IPS-20b (cell line): ENCODE results near the gene TNIK.
"Not testable (repeated sequence)": the region's sequence is repeated elsewhere in the genome, so short reads cannot be mapped to it uniquely, and the experiment has no call there.

Source experiments
- H3K27ac ChIP-seq: one replicate; pipeline ENCODE4 v1.5.1; 2013; ENCODE audit warnings: low read length
- H3K27me3 ChIP-seq: 2 replicates; pipeline ENCODE4 v1.6.1; 2013; ENCODE audit warnings: mild to moderate bottlenecking, low read length, inconsistent platforms; ENCODE audit not compliant: insufficient read depth
- H3K36me3 ChIP-seq: 2 replicates; pipeline ENCODE4 v1.6.1; 2013; ENCODE audit warnings: low read depth, mild to moderate bottlenecking, inconsistent platforms, low read length, moderate library complexity; ENCODE audit not compliant: insufficient read depth
- H3K4me1 ChIP-seq: 2 replicates; pipeline ENCODE4 v1.6.1; 2013; ENCODE audit warnings: mild to moderate bottlenecking, control low read depth, inconsistent platforms, low read length, moderate library complexity; ENCODE audit not compliant: insufficient read depth
- H3K4me3 ChIP-seq: 2 replicates; pipeline ENCODE4 v1.5.1; 2013; ENCODE audit warnings: mild to moderate bottlenecking, low read length, inconsistent platforms
- H3K9ac ChIP-seq: 2 replicates; pipeline ENCODE4 v1.6.1; 2013; ENCODE audit warnings: low read depth, mild to moderate bottlenecking, inconsistent platforms, low read length, moderate library complexity
- H3K9me3 ChIP-seq: 2 replicates; pipeline ENCODE4 v1.6.1; 2013; ENCODE audit warnings: mild to moderate bottlenecking, low read depth, low read length, inconsistent platforms; ENCODE audit not compliant: insufficient read depth

TNIK gene

DNA sequence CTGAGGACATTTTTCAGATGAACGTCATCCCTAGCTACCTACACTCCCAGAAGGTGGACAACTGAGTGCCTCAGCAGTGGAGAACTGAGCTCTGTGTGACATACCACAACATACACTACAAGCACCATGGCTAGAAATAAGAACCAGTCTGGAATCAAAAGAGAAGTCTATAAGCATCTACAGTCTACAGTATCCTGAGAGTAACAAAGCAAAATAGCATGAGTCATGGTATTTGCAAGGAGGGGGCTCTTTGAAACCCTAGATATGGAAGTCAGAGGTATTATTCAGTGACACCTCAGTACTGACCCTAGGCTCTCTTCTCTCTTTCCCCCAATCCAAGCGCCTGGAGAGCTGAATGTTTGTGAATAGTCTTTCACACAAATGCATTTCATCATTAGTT is 87.5 kb downstream of the TNIK start:
- Histone ChIP-seq H3K9me3 (no peaks in the 10 kb centered on the region), H3K27ac (no peak overlapping the region), H3K4me3 (no peak overlapping the region), H3K4me1 (peaks cover 3% of the 10 kb centered on the region; the same call in 1 of the 2 replicates), H3K9ac (no peak overlapping the region), H3K36me3 (no peaks in the 10 kb centered on the region), H3K27me3 (no peaks in the 10 kb centered on the region)

DNA sequence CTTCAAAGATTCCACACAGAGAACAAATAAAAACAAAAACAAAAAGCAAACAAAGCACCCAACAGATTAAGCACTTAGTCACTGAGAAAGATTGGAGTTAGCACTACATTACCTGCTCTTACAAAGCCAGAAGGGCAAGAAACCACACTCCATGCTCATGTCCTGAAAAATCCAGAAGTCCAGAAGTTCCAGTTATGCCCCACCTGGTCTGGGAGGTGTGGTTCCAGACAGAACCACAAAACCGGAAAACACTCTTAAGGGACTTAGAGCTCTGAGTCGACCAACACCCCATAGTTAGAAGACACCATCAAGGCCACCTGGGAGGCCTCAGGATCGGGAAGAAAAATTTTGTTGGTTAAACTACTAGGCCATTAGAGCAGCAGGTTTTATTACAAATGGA is 88.9 kb downstream of the TNIK start:
- Histone ChIP-seq H3K4me1 (peaks cover 3% of the 10 kb centered on the region; the same call in 1 of the 2 replicates), H3K4me3 (no peak overlapping the region), H3K9ac (no peak overlapping the region), H3K27me3 (no peaks in the 10 kb centered on the region), H3K36me3 (no peaks in the 10 kb centered on the region), H3K27ac (no peak overlapping the region), H3K9me3 (no peaks in the 10 kb centered on the region)

DNA sequence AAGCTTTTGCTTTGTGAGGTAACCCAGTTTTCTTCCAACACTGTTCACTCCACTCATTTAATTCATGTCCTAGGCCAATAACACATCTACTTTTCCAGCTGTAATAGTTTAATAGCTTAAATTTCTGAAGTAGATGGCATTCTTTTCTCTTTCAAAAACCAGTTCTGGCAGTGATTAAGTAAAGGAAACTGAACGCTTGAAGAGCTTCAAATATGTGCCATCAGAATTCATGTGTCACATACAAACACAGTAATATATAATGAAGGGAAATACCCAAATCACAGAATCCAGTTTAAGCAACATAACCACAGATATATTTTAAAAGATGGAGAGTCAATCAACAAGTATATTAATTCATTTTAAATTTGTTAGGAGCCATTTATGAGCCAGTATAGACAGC is 91.0 kb downstream of the TNIK start:
- H3K27me3 ChIP-seq, result no peaks in the 10 kb centered on the region
- H3K9me3 ChIP-seq, result no peaks in the 10 kb centered on the region

DNA sequence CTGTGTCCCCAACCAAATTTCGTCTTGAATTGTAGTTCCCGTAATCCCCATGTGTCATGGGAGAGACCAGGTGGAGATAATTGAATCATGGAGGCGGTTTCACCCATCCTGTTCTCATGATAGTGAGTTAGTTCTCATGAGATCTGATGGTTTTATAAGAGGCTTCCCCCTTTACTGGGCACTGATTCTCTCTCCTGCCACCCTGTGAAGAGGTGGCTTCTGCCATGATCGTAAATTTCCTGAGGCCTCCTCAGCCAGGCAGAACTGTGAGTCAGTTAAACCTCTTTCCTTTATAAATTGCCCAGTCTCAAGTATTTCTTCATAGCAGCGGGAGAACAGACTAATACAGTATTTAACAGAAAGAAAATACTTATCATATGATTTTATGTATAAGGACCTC is 93.5 kb downstream of the TNIK start:
- H3K9me3 ChIP-seq, H3K4me3 ChIP-seq, H3K27me3 ChIP-seq, H3K27ac ChIP-seq, H3K9ac ChIP-seq, H3K4me1 ChIP-seq, H3K36me3 ChIP-seq: not testable (repeated sequence)

More for the DNA sequence above, 91.0 kb downstream of the TNIK start:
- Histone ChIP-seq H3K9ac (no peak overlapping the region), H3K27ac (no peak overlapping the region), H3K4me3 (no peak overlapping the region), H3K4me1 (no peaks in the 10 kb centered on the region; the same call in 1 of the 2 replicates), H3K36me3 (no peaks in the 10 kb centered on the region)

DNA sequence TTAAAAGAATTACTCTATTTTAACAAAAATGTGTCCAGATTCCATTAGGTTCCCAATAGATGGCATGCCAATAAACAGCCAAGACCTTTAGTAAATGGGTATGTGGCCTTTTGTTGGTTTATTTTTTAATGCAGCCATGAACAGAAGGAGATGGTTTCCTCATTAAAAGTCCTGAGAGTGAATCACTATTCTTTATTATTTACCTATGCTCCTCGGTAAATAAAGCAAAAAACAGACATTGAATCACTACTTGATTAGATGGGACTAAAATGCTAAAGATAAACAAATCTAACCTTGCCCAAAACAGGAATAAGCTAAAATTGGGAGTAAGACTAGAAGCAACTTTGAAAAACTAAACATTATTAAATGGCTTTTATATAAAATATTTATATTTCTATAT is 94.2 kb downstream of the TNIK start:
- Histone ChIP-seq H3K27ac (no peak overlapping the region), H3K4me3 (no peak overlapping the region), H3K4me1 (no peaks in the 10 kb centered on the region; the same call in 1 of the 2 replicates), H3K9ac (no peak overlapping the region), H3K36me3 (no peaks in the 10 kb centered on the region), H3K9me3 (no peaks in the 10 kb centered on the region), H3K27me3 (no peaks in the 10 kb centered on the region)

DNA sequence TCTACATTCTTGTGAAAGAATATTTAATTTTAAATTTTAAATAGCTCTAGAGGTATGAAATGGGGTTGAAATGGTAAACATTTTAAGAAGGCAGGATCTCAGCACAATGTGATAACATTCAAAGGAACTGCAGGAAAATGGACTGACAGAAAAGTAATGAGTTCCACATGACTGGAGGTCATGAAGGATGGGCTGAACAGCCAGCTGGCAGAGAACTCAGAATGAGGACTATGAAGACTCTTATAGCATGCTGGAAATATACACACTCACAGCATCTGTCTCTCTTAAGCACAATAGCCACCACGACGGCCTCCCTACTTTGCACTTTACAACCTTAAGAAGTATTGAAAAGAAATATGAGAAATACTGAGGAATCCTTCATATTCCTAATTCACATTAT is 94.7 kb downstream of the TNIK start:
- Histone ChIP-seq H3K9me3 (no peaks in the 10 kb centered on the region), H3K27me3 (no peaks in the 10 kb centered on the region), H3K4me3 (no peak overlapping the region), H3K36me3 (no peaks in the 10 kb centered on the region), H3K9ac (no peak overlapping the region), H3K4me1 (no peaks in the 10 kb centered on the region; the same call in 1 of the 2 replicates), H3K27ac (no peak overlapping the region)

DNA sequence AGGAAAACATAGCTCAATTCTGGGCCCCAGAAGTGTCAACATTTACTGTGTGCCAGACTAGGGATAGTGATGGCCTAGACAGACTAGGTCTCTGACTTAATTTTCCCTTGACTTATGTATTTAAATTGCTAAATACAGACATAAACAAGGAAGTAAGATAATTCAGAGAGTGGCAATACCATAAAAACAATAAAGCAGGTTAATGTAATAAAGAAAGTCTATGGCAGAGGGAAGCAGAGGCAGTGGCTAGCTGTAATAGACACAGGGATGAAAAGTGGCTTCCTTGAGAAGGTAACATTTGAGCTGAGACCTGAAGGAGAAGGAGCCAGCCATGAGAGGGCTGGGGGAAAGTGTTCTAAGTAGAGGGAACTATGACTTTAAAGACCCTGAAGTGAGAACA is 95.7 kb downstream of the TNIK start:
- Histone ChIP-seq H3K27me3 (no peaks in the 10 kb centered on the region), H3K4me1 (no peaks in the 10 kb centered on the region), H3K4me3 (no peak overlapping the region), H3K27ac (no peak overlapping the region), H3K9me3 (no peaks in the 10 kb centered on the region), H3K36me3 (no peaks in the 10 kb centered on the region), H3K9ac (no peak overlapping the region)

DNA sequence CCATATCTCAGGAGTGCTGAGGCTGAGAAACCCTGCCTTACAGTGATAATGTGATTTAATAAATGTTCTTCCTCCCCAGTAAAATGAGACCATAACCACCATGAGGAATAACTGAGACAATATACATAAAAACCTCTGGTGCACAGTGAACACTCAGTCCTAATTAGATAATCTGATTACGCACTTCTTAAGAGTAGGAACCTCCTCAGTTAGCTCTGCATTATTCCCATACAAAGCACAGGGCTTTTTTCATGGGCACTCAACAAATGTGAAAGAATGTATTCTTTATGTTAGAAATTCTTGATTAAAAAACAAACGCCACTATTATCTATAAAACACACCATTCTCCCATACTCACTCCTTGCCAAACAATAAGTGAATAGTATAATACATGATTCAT is 97.0 kb downstream of the TNIK start:
- no peak overlapping the region for H3K9ac ChIP-seq
- no peak overlapping the region for H3K27ac ChIP-seq
- no peak overlapping the region for H3K4me3 ChIP-seq
- H3K27me3 ChIP-seq, result no peaks in the 10 kb centered on the region
- H3K9me3 ChIP-seq, result no peaks in the 10 kb centered on the region
- no peaks in the 10 kb centered on the region for H3K4me1 ChIP-seq
- H3K36me3 ChIP-seq, result no peaks in the 10 kb centered on the region

DNA sequence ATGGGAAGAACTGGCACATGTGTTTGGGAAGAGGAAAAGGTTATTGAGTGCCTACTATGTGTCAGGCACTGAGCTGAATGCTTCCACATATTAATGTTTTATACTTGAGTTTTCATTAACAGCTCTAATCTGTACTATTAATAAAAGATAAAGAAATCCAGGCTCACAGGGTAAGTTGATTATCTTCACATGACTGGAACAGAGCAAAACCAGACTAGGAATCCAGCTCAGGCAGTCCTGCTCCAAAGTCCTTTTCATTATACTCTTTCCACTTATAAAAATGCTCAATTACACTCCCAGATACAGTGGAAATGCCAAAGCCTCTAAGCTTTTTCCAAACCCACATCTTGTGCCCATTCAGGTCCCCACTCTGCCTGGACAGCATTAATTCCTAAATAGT is 97.6 kb downstream of the TNIK start:
- H3K9ac ChIP-seq, result no peak overlapping the region
- H3K9me3 ChIP-seq, result no peaks in the 10 kb centered on the region
- H3K4me3 ChIP-seq, result no peak overlapping the region
- H3K36me3 ChIP-seq, result no peaks in the 10 kb centered on the region
- H3K4me1 ChIP-seq, result no peaks in the 10 kb centered on the region
- no peaks in the 10 kb centered on the region for H3K27me3 ChIP-seq
- H3K27ac ChIP-seq, result no peak overlapping the region

DNA sequence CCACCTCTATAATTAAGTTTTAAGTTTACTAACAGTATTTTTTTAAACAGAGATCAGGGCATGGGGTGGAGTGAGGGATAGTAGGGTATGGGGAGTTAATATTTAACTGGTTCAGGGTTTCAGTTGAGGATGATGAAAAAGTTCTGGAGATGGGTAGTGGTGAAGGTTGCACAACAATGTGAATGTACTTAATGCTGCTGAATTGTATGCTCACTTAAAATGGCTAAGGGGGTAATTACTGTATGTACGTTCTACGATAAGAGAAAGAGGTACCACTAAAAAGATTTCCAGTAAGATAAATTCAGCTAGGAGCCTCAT is 101.4 kb downstream of the TNIK start:
- Histone ChIP-seq H3K27me3 (no peaks in the 10 kb centered on the region), H3K4me3 (no peak overlapping the region), H3K4me1 (peaks cover 14% of the 10 kb centered on the region; the same call in 1 of the 2 replicates), H3K36me3 (no peaks in the 10 kb centered on the region), H3K9ac (no peak overlapping the region), H3K9me3 (no peaks in the 10 kb centered on the region), H3K27ac (no peak overlapping the region)

DNA sequence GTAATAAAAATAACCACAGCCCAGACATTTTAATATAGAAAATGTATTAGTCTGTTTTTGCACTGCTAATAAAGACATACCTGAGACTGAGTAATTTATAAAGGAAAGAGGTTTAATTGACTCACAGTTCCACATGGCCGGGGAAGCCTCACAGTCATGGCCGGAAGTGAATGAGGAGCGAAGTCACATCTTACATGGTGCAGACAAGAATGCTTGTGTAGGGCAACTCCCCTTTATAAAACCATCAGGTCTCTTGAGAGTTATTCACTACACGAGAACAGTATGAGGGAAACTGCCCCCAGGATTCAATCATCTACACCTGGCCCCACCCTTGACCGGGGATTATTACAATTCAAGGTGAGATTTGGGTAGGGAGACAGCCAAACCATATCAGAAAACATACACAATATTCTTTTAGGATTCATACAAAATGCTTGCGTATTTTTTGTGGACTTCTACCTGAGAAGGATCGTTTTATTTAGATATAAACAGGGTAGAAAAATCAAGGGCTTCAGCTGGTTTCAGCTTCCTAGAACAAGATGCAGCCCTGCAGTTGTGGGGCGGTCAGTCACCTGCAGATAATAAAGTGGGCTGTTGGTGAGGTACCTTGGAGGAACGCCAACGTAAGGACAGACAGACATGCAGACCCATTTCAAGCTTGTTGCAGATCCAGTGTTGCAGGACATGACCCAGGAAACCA is 101.9 kb downstream of the TNIK start:
- H3K4me3 ChIP-seq, result no peak overlapping the region
- H3K36me3 ChIP-seq, result no peaks in the 10 kb centered on the region

DNA sequence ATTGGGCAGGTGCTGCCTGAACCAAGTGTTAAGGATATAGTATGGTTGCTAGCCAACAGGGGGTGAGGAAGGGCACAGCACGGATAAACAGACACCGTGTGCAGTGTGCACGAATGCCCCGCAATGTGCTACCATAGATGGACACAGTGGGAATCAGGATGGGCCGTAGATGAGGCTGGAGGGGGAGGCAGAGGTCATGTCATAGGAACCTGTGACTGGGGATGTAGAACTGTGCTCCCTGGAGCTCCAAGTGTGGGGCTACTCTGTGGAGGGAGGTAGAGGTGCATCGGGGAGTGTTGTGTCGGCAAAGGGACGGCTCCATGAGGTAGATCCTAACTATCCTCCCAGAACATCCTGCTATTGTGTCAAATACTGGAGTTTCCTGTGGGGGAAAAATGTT is 102.5 kb downstream of the TNIK start:
- H3K9ac ChIP-seq, result no peak overlapping the region
- no peaks in the 10 kb centered on the region for H3K36me3 ChIP-seq
- H3K27me3 ChIP-seq, result no peaks in the 10 kb centered on the region
- no peak overlapping the region for H3K4me3 ChIP-seq
- no peaks in the 10 kb centered on the region for H3K9me3 ChIP-seq
- peaks cover 14% of the 10 kb centered on the region; the same call in 1 of the 2 replicates for H3K4me1 ChIP-seq
- no peak overlapping the region for H3K27ac ChIP-seq

More for the DNA sequence above, 101.9 kb downstream of the TNIK start:
- no peak overlapping the region for H3K9ac ChIP-seq
- H3K4me1 ChIP-seq, result peaks cover 14% of the 10 kb centered on the region; the same call in 1 of the 2 replicates
- H3K27ac ChIP-seq, result no peak overlapping the region
- no peaks in the 10 kb centered on the region for H3K27me3 ChIP-seq
- no peaks in the 10 kb centered on the region for H3K9me3 ChIP-seq
